ENCODE results near the gene SEBOX.

Gene SEBOX

DNA sequence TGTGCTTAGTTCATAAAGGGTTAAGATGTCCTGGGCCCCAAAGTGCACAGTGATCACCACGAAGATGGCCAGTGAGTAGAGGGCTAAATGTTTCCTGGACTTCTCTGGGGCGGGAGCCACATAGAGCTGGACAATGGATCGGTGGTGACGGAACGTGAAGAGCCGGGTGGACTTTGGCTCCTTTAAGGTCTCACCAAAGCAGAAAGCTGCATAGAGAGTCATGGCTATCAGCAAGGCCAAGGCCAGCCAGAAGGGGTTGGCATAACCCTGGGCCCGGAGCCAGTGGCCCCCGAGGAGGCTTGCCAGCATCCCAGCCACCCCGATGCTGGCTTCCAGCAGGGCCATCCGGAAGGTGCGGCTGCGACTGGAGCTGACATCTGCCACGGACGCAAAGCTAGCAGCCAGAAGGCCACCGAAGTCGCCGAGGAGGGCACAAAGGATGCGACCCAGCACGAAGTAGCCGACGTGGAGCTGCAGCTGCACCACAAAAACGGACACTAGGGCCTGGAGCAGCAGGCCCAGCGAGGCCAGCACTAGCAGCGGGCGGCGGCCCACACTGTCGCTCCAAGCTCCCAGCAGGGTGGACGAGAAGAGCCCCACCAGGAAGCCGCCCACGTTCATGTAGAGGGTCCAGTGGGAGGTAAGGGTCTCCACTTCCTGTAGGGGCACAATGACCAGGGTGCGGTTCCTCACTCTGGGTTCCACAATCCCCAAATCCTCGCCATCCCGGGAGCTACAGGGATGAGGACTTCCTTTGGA lies 40.0 kb upstream of the SEBOX start:
- TF ChIP-seq, protein P1, sequence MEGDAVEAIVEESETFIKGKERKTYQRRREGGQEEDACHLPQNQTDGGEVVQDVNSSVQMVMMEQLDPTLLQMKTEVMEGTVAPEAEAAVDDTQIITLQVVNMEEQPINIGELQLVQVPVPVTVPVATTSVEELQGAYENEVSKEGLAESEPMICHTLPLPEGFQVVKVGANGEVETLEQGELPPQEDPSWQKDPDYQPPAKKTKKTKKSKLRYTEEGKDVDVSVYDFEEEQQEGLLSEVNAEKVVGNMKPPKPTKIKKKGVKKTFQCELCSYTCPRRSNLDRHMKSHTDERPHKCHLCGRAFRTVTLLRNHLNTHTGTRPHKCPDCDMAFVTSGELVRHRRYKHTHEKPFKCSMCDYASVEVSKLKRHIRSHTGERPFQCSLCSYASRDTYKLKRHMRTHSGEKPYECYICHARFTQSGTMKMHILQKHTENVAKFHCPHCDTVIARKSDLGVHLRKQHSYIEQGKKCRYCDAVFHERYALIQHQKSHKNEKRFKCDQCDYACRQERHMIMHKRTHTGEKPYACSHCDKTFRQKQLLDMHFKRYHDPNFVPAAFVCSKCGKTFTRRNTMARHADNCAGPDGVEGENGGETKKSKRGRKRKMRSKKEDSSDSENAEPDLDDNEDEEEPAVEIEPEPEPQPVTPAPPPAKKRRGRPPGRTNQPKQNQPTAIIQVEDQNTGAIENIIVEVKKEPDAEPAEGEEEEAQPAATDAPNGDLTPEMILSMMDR (conservative IDR thresholded peaks at IDR 0.05), result 0 out of 2 replicates have a peak, but pooled peaks have one; percentile 13
- H3K27ac ChIP-seq, result peak overlapping the region; percentile 93

DNA sequence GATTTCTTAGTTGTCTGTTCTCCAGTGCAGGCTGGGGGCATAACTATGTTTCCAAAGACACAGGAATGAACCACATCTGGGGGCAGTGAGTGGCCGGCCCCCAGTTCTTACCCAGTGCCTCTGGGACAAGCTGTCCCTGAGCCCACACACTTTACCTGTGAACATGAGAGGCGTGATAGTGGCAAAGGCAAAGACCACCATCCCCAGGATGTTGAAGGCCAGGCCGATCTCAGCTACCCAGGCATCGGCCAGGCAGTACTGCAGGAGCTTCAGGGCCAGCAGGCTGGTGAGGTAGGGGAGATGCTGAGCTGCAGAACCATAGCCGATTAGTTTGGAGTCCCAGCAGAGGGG lies 39.4 kb upstream of the SEBOX start:
- TF ChIP-seq, protein P1 (conservative IDR thresholded peaks at IDR 0.05), result no peak
- peak overlapping the region; percentile 93; the same call in 1 of the 2 replicates for H3K27ac ChIP-seq

DNA sequence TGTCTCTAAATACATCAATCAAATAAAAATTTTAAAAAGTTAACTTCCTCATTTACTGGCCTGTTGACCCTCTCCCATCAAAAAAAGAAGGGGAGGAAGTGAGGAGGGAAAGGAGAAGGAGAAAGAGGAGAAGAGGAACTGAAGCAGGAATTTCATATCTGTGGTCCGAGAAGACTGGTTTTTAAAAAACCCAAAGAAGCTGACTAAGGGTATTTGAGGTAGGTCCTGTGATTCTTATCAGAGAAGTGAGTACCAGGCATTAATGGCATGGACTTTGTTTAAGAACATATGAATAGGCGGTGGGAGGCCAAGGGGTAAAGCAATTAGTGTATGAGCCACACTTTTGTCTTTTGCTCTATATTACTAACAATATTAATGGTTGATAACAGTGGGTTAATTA lies 39.0 kb upstream of the SEBOX start:
- TF ChIP-seq, protein P1 (conservative IDR thresholded peaks at IDR 0.05), result no peak
- H3K27ac ChIP-seq, result no peak overlapping the region; the same call in 1 of the 2 replicates

DNA sequence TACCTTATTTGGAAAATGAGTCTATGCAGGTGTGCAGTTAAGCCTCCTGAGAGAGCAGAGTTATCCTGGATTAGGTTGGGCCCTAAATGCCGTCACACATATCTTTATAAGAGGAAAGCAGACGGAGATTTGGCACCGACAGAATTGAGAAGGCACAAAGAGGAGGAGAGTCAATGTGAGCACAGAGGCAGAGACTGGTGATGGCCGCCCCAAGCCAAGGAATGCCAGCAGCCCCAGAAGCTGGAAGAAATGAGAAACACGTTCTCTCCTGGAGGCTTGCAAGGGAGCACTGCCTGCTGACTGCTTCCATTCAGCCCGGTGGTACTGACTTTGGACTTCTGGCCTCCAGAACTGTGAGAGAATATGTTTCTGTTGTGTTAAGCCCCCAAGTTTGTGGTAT lies 37.8 kb upstream of the SEBOX start:
- no peak overlapping the region; the same call in 1 of the 2 replicates for H3K27ac ChIP-seq
- TF ChIP-seq, protein P1 (conservative IDR thresholded peaks at IDR 0.05), result no peak

DNA sequence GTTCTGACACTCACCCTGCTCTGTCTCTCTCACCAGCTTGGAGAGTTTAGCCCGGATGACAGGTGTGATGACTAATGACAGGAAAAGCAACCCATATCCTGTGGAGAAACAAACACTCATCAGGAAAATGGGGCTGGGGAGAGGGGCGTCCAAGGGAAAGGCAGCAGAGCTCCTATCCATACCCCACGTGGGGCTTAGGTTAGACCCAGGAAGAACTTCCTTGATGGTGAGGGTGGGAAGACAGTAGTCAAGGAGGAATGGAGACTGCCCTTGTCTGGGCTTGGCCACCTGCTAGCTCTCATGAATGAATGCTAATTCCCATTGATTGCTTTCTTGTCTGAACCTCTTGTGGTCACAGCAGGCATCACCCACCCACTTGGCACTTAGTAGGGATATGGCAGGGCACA lies 37.2 kb upstream of the SEBOX start:
- TF ChIP-seq, protein P1 (conservative IDR thresholded peaks at IDR 0.05), result no peak
- no peak overlapping the region for H3K27ac ChIP-seq

DNA sequence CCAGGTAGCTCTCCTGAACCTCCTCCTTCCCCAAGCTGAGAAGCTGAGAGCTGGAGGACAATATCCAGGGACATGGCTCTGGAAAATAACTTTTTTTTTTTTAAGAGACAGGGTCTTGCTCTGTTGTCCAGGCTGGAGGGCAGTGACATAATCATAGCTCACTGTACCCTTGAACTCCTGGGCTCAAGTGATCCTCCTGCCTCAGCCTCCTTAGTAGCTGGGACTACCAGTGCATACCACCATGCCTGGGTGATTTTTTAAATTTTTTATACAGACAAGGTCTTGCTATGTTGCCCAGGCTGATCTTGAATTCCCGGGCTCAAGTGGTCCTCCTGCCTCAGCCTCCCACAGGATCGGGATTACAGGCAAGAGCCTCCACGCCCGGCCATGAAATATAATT lies 34.8 kb upstream of the SEBOX start:
- TF ChIP-seq, protein P1 (conservative IDR thresholded peaks at IDR 0.05), result no peak
- peak overlapping the region; percentile 17; the same call in 1 of the 2 replicates for H3K27ac ChIP-seq

DNA sequence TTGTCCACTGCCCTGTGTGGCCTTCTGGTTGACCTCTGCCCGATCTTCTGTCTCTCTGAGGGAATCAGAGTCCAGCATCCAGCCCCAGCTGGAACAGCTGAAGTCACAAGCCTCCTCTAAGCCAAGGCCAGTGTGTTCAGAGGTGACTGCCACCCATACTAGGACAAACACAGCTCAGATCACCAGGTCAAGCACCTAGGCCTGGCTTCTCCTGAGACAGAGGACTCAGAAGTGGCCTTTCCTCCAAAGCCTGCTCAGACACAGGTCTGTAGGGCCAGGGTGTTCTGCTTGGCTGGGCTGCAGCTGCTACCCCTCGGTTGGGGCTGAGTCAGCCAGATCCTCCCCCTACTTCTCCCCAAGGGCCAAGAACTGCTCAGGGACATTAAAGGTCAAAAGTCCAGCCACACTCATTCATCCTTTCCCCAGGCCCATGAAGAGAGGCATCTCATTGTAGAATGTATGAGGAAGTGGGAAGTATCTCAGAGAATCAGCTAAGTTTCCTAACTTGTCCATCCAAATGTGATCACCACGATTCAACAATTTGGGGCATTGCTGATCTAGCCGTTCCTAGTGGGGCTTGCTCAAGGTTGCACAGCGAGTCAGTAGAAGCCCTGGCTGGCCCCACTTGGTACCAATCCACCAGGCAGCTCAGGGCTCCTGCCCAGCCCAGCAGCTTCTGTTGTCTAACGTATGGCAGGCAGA lies 33.4 kb upstream of the SEBOX start:
- peak overlapping the region; percentile 17; the same call in 1 of the 2 replicates for H3K27ac ChIP-seq
- TF ChIP-seq, protein P1 (conservative IDR thresholded peaks at IDR 0.05), result no peak

Measured in VCaP (cell line).